Trophoblast cell (in vitro differentiated cells and primary cell): Measurements from ENCODE around the gene SETD1B.

Source experiments
- DNase-seq, 2 donors: peaks; one replicate each; pipeline ENCODE4 v3.0.0-alpha.2; 2016
- H2AFZ ChIP-seq: 2 replicates; pipeline ENCODE4 v1.6.1; 2013; ENCODE audit warnings: low read length, moderate library complexity, mild to moderate bottlenecking; ENCODE audit not compliant: insufficient read depth, poor library complexity
- H2AK5ac ChIP-seq: 2 replicates; pipeline ENCODE4 v1.6.1; 2013; ENCODE audit warnings: mild to moderate bottlenecking, low read length
- H2BK120ac ChIP-seq: 2 replicates; pipeline ENCODE4 v1.6.1; 2013; ENCODE audit warnings: low read length, mild to moderate bottlenecking, moderate library complexity; ENCODE audit not compliant: insufficient read depth, poor library complexity
- H2BK12ac ChIP-seq: 2 replicates; pipeline ENCODE4 v1.6.1; 2013; ENCODE audit warnings: mild to moderate bottlenecking, low read length, moderate library complexity
- H2BK5ac ChIP-seq: 2 replicates; pipeline ENCODE4 v1.6.1; 2013; ENCODE audit warnings: low read length, low read depth, moderate library complexity, mild to moderate bottlenecking; ENCODE audit not compliant: poor library complexity
- H3K14ac ChIP-seq: 2 replicates; pipeline ENCODE4 v1.6.1; 2013; ENCODE audit warnings: mild to moderate bottlenecking, low read length
- H3K18ac ChIP-seq: 2 replicates; pipeline ENCODE4 v1.6.1; 2013; ENCODE audit warnings: mild to moderate bottlenecking, low read length
- H3K23ac ChIP-seq: 2 replicates; pipeline ENCODE4 v1.6.1; 2013; ENCODE audit warnings: low read length
- H3K27ac ChIP-seq: 2 replicates; pipeline ENCODE4 v1.5.1; 2013; ENCODE audit warnings: low read depth, mild to moderate bottlenecking, inconsistent platforms, low read length, moderate library complexity
- H3K27me3 ChIP-seq: 2 replicates; pipeline ENCODE4 v1.6.1; 2013; ENCODE audit warnings: inconsistent platforms, mild to moderate bottlenecking, low read length, moderate library complexity; ENCODE audit not compliant: insufficient read depth
- H3K36me3 ChIP-seq, 2 experiments: 1 replicate in 1 of 2; 2 replicates in 1 of 2; pipeline ENCODE4 v1.6.1; 2013; ENCODE audit warnings: low read length in 2 of 2, mild to moderate bottlenecking in 2 of 2, moderate library complexity in 1 of 2; ENCODE audit not compliant: insufficient read depth in 2 of 2, control insufficient read depth in 1 of 2
- H3K4ac ChIP-seq: 2 replicates; pipeline ENCODE4 v1.6.1; 2013; ENCODE audit warnings: low read depth, mild to moderate bottlenecking, low read length, moderate library complexity
- H3K4me1 ChIP-seq, 2 experiments: 1 replicate in 1 of 2; 2 replicates in 1 of 2; pipeline ENCODE4 v1.6.1; 2013; ENCODE audit warnings: low read length in 2 of 2, mild to moderate bottlenecking in 2 of 2, moderate library complexity in 1 of 2; ENCODE audit not compliant: insufficient read depth in 2 of 2, control insufficient read depth in 1 of 2
- H3K4me2 ChIP-seq: 2 replicates; pipeline ENCODE4 v1.6.1; 2013; ENCODE audit warnings: inconsistent platforms, mild to moderate bottlenecking, low read length, moderate library complexity
- H3K4me3 ChIP-seq: 2 replicates; pipeline ENCODE4 v1.5.1; 2013; ENCODE audit warnings: mild to moderate bottlenecking, low read depth, low read length, inconsistent platforms
- H3K79me1 ChIP-seq: one replicate; pipeline ENCODE4 v1.6.1; 2013; ENCODE audit warnings: low read length
- H3K79me2 ChIP-seq: 2 replicates; pipeline ENCODE4 v1.6.1; 2013; ENCODE audit warnings: low read length, mild to moderate bottlenecking; ENCODE audit not compliant: control insufficient read depth, insufficient read depth, poor library complexity
- H3K9ac ChIP-seq: 2 replicates; pipeline ENCODE4 v1.6.1; 2013; ENCODE audit warnings: mild to moderate bottlenecking, low read length
- H3K9me3 ChIP-seq: 2 replicates; pipeline ENCODE4 v1.6.1; 2013; ENCODE audit warnings: low read depth, mild to moderate bottlenecking, control low read depth, inconsistent platforms, low read length; ENCODE audit not compliant: insufficient read depth
- H4K12ac ChIP-seq: 2 replicates; pipeline ENCODE4 v1.6.1; 2013; ENCODE audit warnings: low read depth, mild to moderate bottlenecking, low read length, moderate library complexity
- H4K8ac ChIP-seq: 2 replicates; pipeline ENCODE4 v1.6.1; 2013; ENCODE audit warnings: low read depth, mild to moderate bottlenecking, low read length, moderate library complexity
- H4K91ac ChIP-seq: one replicate; pipeline ENCODE4 v1.6.1; 2013; ENCODE audit warnings: low read depth, mild to moderate bottlenecking, low read length, moderate library complexity
- WGBS: extraction: QIAGEN DNeasy Blood & Tissue Kit; methylation state at CpG from one replicate; pipeline ENCODE4 v1.1.7; 2013; ENCODE audit warnings: missing lambda C conversion rate; ENCODE audit not compliant: insufficient read length, insufficient coverage; ENCODE audit errors: extremely low coverage; 5-methylcytosine and 5-hydroxymethylcytosine counted together

The SETD1B gene

DNA sequence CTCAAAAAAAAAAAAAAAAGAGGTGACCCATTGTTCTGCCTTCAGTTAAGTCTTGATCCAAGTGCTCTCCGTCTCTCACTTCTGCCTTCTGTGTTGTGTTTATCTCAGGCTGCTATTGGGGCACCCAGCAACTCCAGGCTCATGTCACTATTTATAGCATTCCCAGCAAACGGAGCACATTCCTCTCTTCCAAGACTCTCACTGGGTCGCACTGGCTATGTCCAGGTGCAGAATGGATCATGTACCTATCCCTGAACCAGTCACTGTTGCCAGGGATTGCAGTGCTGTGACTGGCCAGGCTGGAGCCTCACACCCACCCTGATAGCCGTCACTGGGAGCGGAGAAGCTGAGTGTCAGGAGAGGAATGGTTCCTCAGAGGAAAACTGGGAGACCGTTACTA lies 41.5 kb upstream of the SETD1B start:
- H3K4me2 ChIP-seq: no peak overlapping the region
- no peaks in the 10 kb centered on the region for H3K79me2 ChIP-seq
- no CpG with 5 or more reads among the region's 6 CpGs for WGBS
- no peak for DNase-seq
- H3K9ac ChIP-seq: no peak overlapping the region
- H2BK5ac ChIP-seq: no peak overlapping the region
- no peaks in the 10 kb centered on the region for H3K9me3 ChIP-seq
- no peaks in the 10 kb centered on the region for H3K27me3 ChIP-seq
- no peak overlapping the region for H2BK12ac ChIP-seq
- no peak overlapping the region for H2AFZ ChIP-seq
- H3K79me1 ChIP-seq: no peaks in the 10 kb centered on the region
- no peak overlapping the region for H3K4ac ChIP-seq
- no peak overlapping the region for H3K27ac ChIP-seq
- peaks cover 7 to 18% of the 10 kb centered on the region in 2 experiments for H3K4me1 ChIP-seq
- no peak overlapping the region for H3K4me3 ChIP-seq
- no peak overlapping the region for H3K23ac ChIP-seq
- H2AK5ac ChIP-seq: no peak overlapping the region
- H2BK120ac ChIP-seq: no peak overlapping the region
- H4K91ac ChIP-seq: no peak overlapping the region
- no peak overlapping the region for H4K8ac ChIP-seq
- H4K12ac ChIP-seq: no peak overlapping the region
- H3K14ac ChIP-seq: no peak overlapping the region
- no peak overlapping the region for H3K18ac ChIP-seq
- peaks cover 6 to 11% of the 10 kb centered on the region in 2 experiments for H3K36me3 ChIP-seq

- Histone ChIP-seq H4K12ac (no peak overlapping the region), H3K4me2 (no peak overlapping the region), H3K79me2 (no peaks in the 10 kb centered on the region), H2AK5ac (no peak overlapping the region), H3K23ac (no peak overlapping the region), H3K18ac (no peak overlapping the region), H2BK120ac (no peak overlapping the region), H4K8ac (no peak overlapping the region), H3K79me1 (no peaks in the 10 kb centered on the region), H3K4ac (no peak overlapping the region), H2BK12ac (no peak overlapping the region), H4K91ac (no peak overlapping the region), H3K27ac (no peak overlapping the region), H3K27me3 (no peaks in the 10 kb centered on the region), H3K14ac (no peak overlapping the region), H3K4me1 (peaks cover 7 to 20% of the 10 kb centered on the region in 2 experiments), H3K4me3 (no peak overlapping the region), H3K9ac (no peak overlapping the region), H2BK5ac (no peak overlapping the region), H2AFZ (no peak overlapping the region), H3K36me3 (peaks cover 3 to 7% of the 10 kb centered on the region in 2 experiments), H3K9me3 (no peaks in the 10 kb centered on the region)
- no peak for DNase-seq
- WGBS: no CpG with 5 or more reads among the region's 3 CpGs
These were observed 39.0 kb upstream of the SETD1B start for GRCh38 chr12:121764808-121765207.

DNA sequence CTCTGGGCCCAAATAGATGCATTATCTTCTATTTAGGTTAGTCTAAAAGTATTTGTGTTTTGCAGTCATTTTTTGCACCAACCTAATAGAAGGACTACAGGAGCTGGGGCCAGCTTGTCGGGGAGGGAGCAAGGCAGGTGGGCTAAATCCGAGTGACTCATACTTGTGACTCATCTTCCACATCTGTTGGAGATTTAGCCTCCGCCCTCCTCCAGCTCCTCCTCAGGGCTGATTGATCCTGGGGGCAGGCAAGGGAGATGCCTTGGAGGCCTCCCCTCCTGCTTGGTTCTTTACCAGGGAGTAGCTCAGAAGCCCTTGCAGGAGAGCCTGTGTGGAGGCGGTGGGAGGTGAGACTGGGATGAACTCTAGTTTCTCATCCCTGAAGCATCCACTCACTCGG lies 38.2 kb upstream of the SETD1B start:
- Histone ChIP-seq H3K79me2 (no peaks in the 10 kb centered on the region), H3K4me3 (no peak overlapping the region), H4K12ac (no peak overlapping the region), H3K4me2 (no peak overlapping the region), H2AK5ac (no peak overlapping the region), H3K14ac (no peak overlapping the region), H3K9me3 (no peaks in the 10 kb centered on the region), H3K4ac (no peak overlapping the region), H3K23ac (no peak overlapping the region), H4K91ac (no peak overlapping the region), H3K79me1 (no peaks in the 10 kb centered on the region), H3K27ac (no peak overlapping the region), H2BK120ac (no peak overlapping the region), H3K4me1 (peaks cover 11 to 28% of the 10 kb centered on the region in 2 experiments), H4K8ac (no peak overlapping the region), H2BK12ac (no peak overlapping the region), H2BK5ac (no peak overlapping the region), H3K9ac (no peak overlapping the region), H2AFZ (no peak overlapping the region), H3K27me3 (no peaks in the 10 kb centered on the region), H3K36me3 (peaks cover 3 to 7% of the 10 kb centered on the region in 2 experiments), H3K18ac (no peak overlapping the region)
- DNase-seq: peak in 1 of 2 donors; percentile 28
- no CpG with 5 or more reads among the region's 5 CpGs for WGBS

- Histone ChIP-seq H3K23ac (no peak overlapping the region), H3K4me1 (peaks cover 16 to 30% of the 10 kb centered on the region in 2 experiments), H3K4me2 (no peak overlapping the region), H4K8ac (no peak overlapping the region), H2BK12ac (no peak overlapping the region), H3K79me1 (no peaks in the 10 kb centered on the region), H3K79me2 (no peaks in the 10 kb centered on the region), H3K9me3 (no peaks in the 10 kb centered on the region), H4K91ac (no peak overlapping the region), H3K4ac (no peak overlapping the region), H3K27me3 (no peaks in the 10 kb centered on the region), H4K12ac (no peak overlapping the region), H2BK5ac (no peak overlapping the region), H2BK120ac (no peak overlapping the region), H3K27ac (no peak overlapping the region), H2AFZ (no peak overlapping the region), H3K36me3 (peaks cover 3 to 7% of the 10 kb centered on the region in 2 experiments), H3K14ac (no peak overlapping the region), H2AK5ac (no peak overlapping the region), H3K4me3 (no peak overlapping the region), H3K18ac (no peak overlapping the region), H3K9ac (no peak overlapping the region)
- WGBS: no CpG with 5 or more reads among the region's 5 CpGs
- DNase-seq: no peak
These were observed 37.3 kb upstream of the SETD1B start for GRCh38 chr12:121766290-121767039.
